ENCODE measurements around the gene MAL.
"Not testable (repeated sequence)": the region's sequence is repeated elsewhere in the genome, so short reads cannot be mapped to it uniquely, and the experiment has no call there.

MAL gene

DNA sequence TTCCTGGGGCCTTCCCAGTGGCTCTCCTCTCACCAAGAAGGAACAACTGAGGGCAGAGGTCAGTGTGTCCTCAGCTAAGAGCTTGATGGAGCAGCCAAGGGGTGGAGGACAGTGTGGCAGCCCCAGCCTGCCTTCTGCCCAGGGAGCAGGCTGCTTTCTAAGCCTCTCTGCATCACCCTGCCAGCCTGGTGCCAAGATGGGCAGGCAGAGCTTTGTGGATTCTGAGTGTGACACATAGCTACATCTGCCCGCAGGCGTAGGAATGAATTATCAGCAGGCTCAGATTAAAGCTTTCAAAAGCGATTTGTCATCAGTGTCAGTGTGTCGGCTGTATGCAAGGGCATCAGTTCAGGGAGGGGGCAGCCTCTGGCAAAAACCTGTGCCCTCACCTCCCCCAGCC lies 8.7 kb downstream of the MAL start:
- DNase-seq (ENCODE audit: low read depth), result no peak

DNA sequence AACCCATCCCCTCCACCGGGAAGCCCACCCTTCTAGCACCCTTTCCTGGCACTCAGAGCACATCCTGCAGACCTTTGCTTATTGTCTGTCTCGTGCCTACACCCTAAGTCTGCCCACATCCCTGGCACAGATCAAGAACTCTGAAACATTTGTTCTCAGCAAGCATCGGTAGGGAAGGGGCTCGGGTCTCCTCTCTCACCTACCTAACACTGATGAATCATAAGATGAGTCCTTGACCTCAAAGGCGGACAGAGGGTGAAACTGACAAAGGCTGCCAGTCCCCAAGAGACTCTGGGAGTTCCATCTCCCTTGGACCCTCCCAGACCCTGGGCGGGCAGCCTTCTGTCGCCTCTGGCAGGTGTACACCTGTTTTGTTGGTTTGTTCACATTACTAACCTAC lies 9.3 kb downstream of the MAL start:
- DNase-seq (ENCODE audit: low read depth), result no peak

- DNase-seq (ENCODE audit: low read depth), result no peak
Measured at GRCh38 chr2:95036596-95037383, 11.3 kb downstream of the MAL start.

GRCh38 chr2:95037384-95037839 lies 11.9 kb downstream of the MAL start:
- no peak for DNase-seq (ENCODE audit: low read depth)

DNA sequence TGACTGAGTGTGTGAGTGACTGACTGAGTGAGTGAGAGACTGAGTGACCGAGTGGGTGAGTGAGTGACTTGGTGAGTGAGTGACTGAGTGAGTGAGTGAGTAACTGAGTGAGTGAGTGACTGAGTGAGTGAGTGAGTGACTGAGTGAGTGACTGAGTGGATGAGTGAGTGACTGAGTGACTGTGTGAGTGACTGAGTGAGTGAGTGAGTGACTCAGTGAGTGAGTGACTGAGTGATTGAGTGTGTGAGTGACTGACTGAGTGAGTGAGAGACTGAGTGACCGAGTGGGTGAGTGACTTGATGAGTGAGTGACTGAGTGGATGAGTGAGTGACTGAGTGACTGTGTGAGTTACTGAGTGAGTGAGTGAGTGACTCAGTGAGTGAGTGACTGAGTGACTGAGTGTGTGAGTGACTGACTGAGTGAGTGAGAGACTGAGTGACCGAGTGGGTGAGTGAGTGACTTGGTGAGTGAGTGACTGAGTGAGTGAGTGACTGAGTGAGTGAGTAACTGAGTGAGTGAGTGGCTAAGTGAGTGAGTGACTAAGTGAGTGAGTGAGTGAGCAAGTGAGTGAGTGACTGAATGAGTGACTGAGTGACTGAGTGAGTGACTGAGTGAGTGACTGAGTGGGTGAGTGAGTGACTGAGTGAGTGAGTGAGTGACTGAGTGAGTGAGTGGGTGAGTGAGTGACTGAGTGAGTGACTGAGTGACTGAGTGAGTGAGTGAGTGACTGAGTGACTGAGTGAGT lies 12.5 kb downstream of the MAL start:
- not testable (repeated sequence) for DNase-seq (ENCODE audit: low read depth)

DNA sequence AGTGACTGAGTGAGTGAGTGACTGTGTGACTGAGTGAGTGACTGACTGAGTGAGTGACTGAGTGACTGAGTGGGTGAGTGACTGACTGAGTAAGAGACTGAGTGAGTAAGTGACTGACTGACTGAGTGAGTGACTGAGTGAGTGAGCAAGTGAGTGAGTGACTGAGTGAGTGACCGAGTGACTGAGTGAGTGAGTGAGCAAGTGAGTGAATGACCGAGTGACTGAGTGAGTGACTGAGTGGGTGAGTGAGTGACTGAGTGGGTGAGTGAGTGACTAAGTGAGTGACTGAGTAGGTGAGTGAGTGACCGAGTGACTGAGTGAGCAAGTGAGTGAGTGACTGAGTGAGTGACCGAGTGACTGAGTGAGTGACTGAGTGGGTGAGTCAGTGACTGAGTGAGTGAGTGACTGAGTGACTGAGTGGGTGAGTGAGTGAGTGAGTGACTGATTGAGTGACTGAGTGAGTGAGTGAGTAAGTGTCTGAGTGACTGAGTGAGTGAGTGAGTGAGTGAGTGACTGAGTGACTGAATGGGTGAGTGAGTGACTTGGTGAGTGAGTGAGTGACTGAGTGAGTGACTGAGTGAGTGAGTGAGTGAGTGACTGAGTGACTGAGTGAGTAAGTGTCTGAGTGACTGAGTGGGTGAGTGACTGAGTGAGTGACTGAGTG lies 13.3 kb downstream of the MAL start:
- DNase-seq (ENCODE audit: low read depth), result no peak

GRCh38 chr2:95039363-95039762 lies 13.9 kb downstream of the MAL start:
- no peak for DNase-seq (ENCODE audit: low read depth)

GRCh38 chr2:95039978-95040377 lies 14.5 kb downstream of the MAL start:
- no peak for DNase-seq (ENCODE audit: low read depth)

- no peak for DNase-seq (ENCODE audit: low read depth)
Measured at GRCh38 chr2:95040426-95040825, 14.9 kb downstream of the MAL start.

DNA sequence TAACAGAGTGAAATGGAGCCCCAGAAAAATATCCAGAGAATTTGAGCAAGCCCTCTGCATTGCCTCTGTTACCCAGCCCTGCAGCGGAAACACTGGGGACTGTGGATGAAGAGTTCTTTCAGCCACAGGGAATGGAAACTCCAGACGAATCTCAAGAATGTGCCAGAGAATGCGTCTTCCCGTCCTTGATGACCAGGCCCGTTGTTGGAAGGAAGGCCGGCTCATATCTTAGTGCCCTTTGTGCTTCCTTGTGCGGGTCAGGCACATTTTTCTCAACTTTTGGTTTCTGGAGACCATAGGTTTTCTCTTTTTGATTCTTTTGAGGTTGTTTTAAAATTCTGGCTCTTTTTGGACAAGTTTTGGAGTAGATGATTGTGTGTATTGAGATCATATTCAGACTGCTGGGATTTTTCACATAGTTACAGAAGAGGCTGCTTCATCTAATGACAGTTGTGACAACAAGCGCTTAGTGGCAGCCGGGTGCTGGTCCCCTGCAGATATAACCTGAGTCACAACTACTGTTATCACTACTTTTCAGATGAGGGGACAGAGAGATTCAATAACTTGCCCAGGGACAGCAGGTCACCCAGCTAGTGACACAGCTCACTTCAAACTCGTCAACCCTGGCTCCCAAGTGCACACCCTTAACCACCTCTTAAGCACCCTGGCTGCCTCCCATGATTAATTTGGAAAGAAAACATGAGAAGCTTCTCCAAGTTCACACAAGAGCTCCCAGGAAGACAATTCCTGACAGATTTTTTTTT lies 15.7 kb downstream of the MAL start:
- no peak for DNase-seq (ENCODE audit: low read depth)

- DNase-seq (ENCODE audit: low read depth), result no peak
Measured at GRCh38 chr2:95041824-95042442, 16.4 kb downstream of the MAL start.

DNA sequence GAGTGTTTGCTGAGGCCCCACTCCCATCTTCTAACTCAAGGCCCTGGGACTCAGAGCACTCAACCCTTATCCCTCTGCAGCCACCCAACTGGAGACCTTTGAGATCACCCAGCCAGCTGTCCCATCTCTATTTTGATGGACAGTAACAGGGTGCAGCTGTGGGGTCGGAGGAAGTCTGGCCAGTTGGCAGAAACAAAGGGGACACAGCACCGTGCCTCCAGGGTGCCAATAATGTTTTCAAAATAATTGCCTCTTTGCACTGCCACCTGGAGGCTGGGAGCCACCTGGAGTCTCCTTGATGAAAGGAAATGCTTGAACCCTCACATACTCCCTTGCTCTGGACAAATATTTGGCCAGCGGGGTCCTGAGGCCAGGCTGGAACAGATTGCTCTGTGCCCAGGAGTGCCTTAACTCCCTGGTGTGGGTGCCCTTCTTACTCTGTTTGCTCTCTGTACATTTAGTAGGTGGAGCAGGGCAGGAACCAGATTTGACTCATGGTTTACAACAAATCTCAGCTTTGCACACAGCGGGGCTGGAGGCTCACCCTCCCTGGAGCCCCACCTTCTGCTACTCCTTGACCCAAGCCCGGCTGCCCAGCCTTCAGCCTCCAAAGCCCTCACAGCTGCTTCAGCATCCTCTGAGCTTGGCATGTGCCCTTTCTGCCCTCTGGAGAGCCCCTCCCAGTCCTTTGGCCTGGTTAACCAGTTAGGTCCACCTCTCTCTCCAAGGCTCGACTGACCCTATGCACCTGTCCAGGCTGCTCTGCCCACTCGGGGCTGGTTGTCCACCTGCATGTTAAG lies 17.2 kb downstream of the MAL start:
- DNase-seq (ENCODE audit: low read depth), result no peak

DNA sequence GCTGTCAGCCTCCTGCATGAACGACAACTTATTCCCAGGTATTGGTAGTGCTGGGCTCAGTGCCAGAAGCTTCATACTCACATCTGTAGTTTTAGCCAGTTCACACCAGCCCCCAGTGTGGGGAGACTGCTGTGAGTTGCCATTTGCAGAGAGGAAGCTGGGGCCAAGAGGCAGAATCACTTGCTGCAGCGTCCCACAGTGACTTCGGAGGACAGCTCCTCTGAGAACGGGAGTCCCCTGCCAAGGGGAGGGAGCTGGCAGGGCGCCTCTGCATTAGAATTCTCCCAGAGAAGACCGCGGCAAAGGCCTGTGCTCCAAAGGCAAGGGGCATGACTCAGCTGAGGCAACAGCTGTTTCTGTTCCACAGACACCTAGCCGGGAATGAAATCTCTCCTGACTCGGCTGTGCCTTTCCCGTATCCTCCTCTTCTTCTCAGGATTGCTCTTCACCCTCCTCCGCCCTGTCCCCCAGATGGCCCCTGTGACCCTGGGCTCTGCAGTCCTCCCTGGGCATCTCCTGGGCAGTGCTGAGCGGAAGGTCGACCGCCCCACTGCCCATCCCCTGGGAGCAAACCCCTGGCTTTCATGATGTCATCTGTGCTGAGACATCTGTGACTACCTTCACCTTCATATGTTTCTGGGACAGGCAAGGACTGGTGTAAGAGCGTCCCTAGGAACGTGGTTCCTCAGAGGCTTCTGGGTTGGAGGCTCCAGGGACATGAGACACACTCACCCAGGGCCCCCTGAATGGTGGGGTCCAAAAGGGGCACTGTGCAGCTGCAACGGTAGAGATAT lies 18.0 kb downstream of the MAL start:
- no peak for DNase-seq (ENCODE audit: low read depth)

GRCh38 chr2:95044601-95045000 lies 19.1 kb downstream of the MAL start:
- DNase-seq (ENCODE audit: low read depth), result no peak

GRCh38 chr2:95046371-95047112 lies 21.0 kb downstream of the MAL start:
- no peak for DNase-seq (ENCODE audit: low read depth)

GRCh38 chr2:95047629-95048510 lies 22.4 kb downstream of the MAL start:
- DNase-seq (ENCODE audit: low read depth), result no peak

GRCh38 chr2:95048825-95049682 lies 23.5 kb downstream of the MAL start:
- DNase-seq (ENCODE audit: low read depth), result no peak

- no peak for DNase-seq (ENCODE audit: low read depth)
Measured at GRCh38 chr2:95049683-95049955, 24.1 kb downstream of the MAL start.

Measured in CMK (cell line).